Colonic mucosa (tissue), 4 donors: ENCODE data around the gene ARL13A. TPM values are rescaled to one million over a fixed set of nuclear protein-coding genes. Genes with fewer than 3 reads are reported as not detected.
"Not testable (repeated sequence)": the region's sequence is repeated elsewhere in the genome, so short reads cannot be mapped to it uniquely, and the experiment has no call there.

Experiments used
- DNase-seq: peaks from one replicate; pipeline ENCODE4 v3.0.0-alpha.2; 2020
- H3K27ac ChIP-seq: fragments of 200-600 bp; one replicate; pipeline ENCODE4 v1.8.0; 2021
- H3K27me3 ChIP-seq: fragments of 200-600 bp; one replicate; pipeline ENCODE4 v1.8.0; 2021
- H3K36me3 ChIP-seq: fragments of 200-600 bp; one replicate; pipeline ENCODE4 v1.8.0; 2021
- H3K4me1 ChIP-seq: fragments of 200-600 bp; one replicate; pipeline ENCODE4 v1.8.0; 2021; ENCODE audit warnings: mild to moderate bottlenecking
- H3K4me3 ChIP-seq: fragments of 200-600 bp; one replicate; pipeline ENCODE4 v1.8.0; 2021
- H3K9ac ChIP-seq, 2 donors: one replicate each; pipeline ENCODE4 v1.7.0; 2013; ENCODE audit warnings: control low read depth in 2 of 2, low read depth in 2 of 2, low read length in 2 of 2
- H3K9me3 ChIP-seq: fragments of 200-600 bp; one replicate; pipeline ENCODE4 v1.8.0; 2021
- CTCF ChIP-seq: fragments of 200-600 bp; IDR thresholded peaks from one replicate; pipeline ENCODE4 v1.8.0; 2022; ENCODE audit warnings: antibody characterized with exemption, mild to moderate bottlenecking
- intact Hi-C: fragments of 100-400 bp; cut with DNase I; formaldehyde crosslinking; loops from one replicate; pipeline ENCODE4 v1.14.1; 2022
- total RNA-seq, 2 donors: library from RNA; stranded (reverse); fragmentation: NEBNext Ultra II Directional in 1 of 2; extraction: Animal tissue kit (Norgen Biotek cat#: 25700) in 1 of 2; gene quantifications; one replicate each; pipeline ENCODE4 v1.2.1, GENCODE V29; 2021
- donor health status: healthy.
- donor health status: DM: no; HTN: no; CAD: no.
- donor health status: DM: no; HTN: no; CAD: no.

ARL13A gene
- total RNA-seq, 2 donors from 2014 or later: not detected

GRCh38 chrX:100976211-100976610 is 6.7 kb downstream of the ARL13A start:
- TF ChIP-seq CTCF: no peak
- H3K36me3 ChIP-seq: no peaks in the 10 kb centered on the region
- H3K9ac ChIP-seq: no peak overlapping the region
- H3K4me3 ChIP-seq: no peak overlapping the region
- no peaks in the 10 kb centered on the region for H3K9me3 ChIP-seq
- no peak for DNase-seq
- no peaks in the 10 kb centered on the region for H3K4me1 ChIP-seq
- no peaks in the 10 kb centered on the region for H3K27me3 ChIP-seq
- no peak overlapping the region for H3K27ac ChIP-seq
- intact Hi-C loops: no loop called here

DNA sequence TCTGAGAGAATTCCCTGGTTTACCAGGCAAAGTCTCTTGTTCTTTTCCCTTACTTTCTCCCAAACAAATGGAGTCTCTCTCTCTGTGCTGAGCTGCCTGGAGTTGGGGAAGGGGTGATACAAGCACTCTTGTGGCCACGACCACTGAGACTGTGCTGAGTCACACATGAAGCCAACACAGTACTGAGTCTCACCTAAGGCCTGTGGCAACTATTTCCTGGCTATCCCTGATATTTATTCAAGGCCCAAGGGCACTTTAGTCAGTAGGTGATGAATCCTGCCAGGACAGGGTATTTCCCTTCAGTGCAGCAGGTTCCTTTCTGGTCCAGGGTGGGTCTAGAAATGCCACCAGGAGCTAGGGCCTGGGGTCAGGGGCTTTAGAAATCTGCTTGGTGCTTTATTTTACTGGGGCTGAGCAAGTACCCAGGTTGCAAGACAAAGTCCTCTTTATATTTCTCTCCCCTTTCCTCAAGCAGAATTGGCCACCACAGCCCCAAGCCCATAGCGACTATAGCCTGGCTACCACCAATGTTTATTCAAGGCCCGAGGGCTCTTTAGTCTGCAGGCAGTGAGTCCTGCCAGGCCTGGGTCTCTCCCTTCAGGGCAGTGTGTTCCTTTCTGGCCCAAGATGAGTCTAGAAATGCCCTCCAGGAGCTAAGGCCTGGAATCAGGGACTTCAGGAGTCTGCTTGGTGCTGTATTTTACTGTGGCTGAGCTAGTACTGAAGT is 10.5 kb downstream of the ARL13A start:
- DNase-seq: no peak
- Histone ChIP-seq H3K36me3 (no peaks in the 10 kb centered on the region), H3K9ac (no peak overlapping the region), H3K4me1 (no peaks in the 10 kb centered on the region), H3K9me3 (no peaks in the 10 kb centered on the region), H3K27me3 (no peaks in the 10 kb centered on the region), H3K27ac (no peak overlapping the region), H3K4me3 (no peak overlapping the region)
- intact Hi-C loops: no loop called here
- no peak for TF ChIP-seq CTCF

- Histone ChIP-seq H3K9me3 (no peaks in the 10 kb centered on the region), H3K27ac (no peak overlapping the region), H3K4me3 (no peak overlapping the region), H3K27me3 (no peaks in the 10 kb centered on the region), H3K36me3 (no peaks in the 10 kb centered on the region), H3K9ac (no peak overlapping the region), H3K4me1 (no peaks in the 10 kb centered on the region)
- intact Hi-C loops: no loop called here
- DNase-seq: no peak
- no peak for TF ChIP-seq CTCF
Measured at GRCh38 chrX:100980608-100981497, 11.3 kb downstream of the ARL13A start.

DNA sequence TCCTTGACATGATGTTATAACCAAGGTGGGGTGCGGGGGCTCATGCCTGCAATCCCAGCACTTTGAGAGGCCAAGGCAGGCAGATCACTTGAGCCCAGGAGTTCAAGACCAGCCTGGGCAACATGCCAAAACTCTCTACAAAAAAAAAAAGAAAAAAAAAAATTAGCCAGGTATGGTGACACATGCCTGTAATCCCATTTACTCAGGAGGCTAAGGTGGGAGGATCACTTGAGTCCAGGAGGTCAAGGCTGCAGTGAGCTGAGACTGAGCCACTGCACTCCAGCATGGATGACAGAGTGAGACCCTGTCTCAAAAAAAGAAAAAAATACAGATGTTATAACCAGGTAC is 12.0 kb downstream of the ARL13A start:
- intact Hi-C loops, H3K4me1 ChIP-seq, H3K4me3 ChIP-seq, H3K9me3 ChIP-seq, DNase-seq, H3K27me3 ChIP-seq, H3K27ac ChIP-seq, H3K36me3 ChIP-seq, H3K9ac ChIP-seq: not testable (repeated sequence)

- intact Hi-C loops: no loop called here
- Histone ChIP-seq H3K27me3 (no peaks in the 10 kb centered on the region), H3K4me3 (no peak overlapping the region), H3K36me3 (no peaks in the 10 kb centered on the region), H3K9ac (no peak overlapping the region), H3K27ac (no peak overlapping the region), H3K9me3 (no peaks in the 10 kb centered on the region), H3K4me1 (no peaks in the 10 kb centered on the region)
- TF ChIP-seq CTCF: no peak
- DNase-seq: no peak
Measured at GRCh38 chrX:100984818-100985217, 15.3 kb downstream of the ARL13A start.

- H3K4me3 ChIP-seq: no peak overlapping the region
- no peaks in the 10 kb centered on the region for H3K27me3 ChIP-seq
- H3K9ac ChIP-seq: no peak overlapping the region
- H3K9me3 ChIP-seq: no peaks in the 10 kb centered on the region
- H3K4me1 ChIP-seq: no peaks in the 10 kb centered on the region
- H3K36me3 ChIP-seq: no peaks in the 10 kb centered on the region
- H3K27ac ChIP-seq: no peak overlapping the region
- TF ChIP-seq CTCF: no peak
- no peak for DNase-seq
- intact Hi-C loops: no loop called here
Measured at GRCh38 chrX:100990139-100990538, 20.6 kb downstream of the ARL13A start.
